NCI-H2171 (cell line): ENCODE data around the gene GNGT1.

Experiments used
- DNase-seq: peaks from one replicate; lab custom pipeline; 2025; lab: John Stamatoyannopoulos, UW

The GNGT1 gene

DNA sequence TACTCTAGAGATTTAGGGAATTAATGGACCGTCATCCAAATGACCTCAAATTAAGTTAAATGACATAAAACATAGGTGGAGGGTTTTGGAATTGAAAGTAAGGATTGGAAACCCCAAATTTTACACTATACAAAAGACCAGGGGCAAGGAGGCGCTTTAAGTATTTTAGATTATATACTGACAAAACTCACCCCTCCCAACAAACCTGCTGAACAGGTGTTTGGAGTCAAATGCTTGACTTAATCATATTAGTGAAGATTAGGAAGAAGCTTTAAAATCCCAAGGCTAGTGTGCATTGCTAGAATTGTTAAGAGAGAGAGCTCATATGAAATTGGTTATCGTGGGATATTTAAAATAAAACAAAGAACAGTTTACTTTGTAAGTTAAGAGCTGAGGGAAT, at the start of gene GNGT1:
Gene GNGT1 (plus strand): TSS at position 301 of the 400 bp plus-strand sequence. CDS start 180 bp downstream, outside the sequence.
- no peak for DNase-seq

DNA sequence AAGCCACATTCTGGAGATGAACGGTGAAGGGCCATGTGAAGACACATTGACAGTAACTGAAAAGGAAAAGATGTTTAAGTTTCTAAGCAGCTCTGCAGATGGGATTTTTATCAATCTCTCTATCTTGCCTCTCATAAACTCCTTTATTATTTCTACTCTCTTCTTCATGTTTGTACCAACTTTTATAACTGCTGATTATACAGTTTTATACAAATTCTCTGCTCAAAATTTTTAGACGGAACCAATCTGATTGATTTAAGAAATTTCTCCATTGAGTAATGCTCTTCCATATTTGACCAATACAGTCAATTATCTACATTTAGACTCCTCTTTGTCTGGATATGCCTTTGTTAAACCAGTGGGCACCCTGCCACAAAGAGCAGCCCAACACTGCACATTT, 47.5 kb upstream of the GNGT1 start:
- no peak for DNase-seq

DNA sequence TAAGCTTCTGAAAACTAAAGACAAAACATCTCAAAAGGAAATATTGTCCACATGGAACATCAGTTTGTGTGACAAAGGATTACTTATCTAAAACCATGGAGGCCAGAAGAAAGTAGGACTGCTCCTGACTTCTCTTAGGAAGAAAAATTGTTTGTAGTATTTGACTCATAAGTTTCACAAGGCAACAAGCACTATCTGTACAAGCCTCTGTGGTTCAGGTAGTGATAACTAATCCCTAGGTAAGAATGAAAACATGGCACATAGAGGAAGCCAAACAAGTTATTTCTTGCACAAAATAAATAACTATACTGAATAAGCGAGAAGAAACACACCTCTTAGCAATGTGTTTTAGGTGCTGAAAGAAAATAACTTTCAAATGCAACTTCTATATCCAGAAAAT, 46.1 kb upstream of the GNGT1 start:
- DNase-seq, result no peak

DNA sequence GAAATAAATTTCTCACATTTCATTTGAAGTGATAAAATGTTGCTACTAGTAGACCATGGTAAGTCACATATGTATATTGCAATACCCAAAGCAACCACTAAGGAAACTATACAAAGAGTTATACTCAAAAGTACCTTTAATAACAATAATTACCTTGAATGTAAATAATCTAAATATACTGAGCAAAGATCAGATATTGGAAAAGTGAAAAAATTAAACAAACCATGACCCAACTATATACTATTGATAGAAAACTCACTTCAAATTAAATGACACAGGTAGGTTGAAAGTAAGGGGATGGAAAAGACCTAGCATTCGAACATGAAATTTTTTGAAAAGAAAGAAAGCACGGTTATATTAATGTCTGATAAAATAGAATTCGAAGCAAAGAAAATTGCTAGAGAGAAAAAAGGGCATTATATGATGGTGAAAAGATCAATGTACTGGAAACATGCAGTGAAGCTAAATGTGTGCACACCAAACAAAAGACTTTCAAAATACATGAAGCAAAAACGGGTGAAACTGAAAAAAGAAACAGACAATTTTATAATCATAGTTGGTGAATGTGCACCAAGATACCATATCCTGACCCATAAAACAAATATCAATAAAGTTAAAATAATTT, 44.9 kb upstream of the GNGT1 start:
- no peak for DNase-seq

DNA sequence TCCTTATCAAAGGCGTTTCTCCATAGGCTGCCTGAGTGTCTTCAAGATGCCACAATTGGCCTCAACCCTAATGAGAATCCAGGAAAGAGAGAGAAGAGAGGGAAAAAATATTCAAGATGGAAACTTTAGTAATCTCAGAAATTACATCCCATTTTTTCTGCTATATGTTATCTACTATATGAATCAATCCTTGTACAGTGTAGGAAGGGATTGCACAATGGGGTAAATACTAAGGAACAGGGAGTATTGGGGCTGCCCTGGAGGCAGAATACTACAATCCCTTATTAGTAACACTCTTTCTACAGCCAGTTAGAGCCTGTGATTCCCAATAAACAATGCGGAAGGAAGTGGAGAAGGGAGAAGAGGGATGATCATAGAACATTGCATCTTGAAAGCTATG, 43.7 kb upstream of the GNGT1 start:
- no peak for DNase-seq

GRCh38 chr7:93866886-93867285, 39.5 kb upstream of the GNGT1 start:
- DNase-seq, result no peak

DNA sequence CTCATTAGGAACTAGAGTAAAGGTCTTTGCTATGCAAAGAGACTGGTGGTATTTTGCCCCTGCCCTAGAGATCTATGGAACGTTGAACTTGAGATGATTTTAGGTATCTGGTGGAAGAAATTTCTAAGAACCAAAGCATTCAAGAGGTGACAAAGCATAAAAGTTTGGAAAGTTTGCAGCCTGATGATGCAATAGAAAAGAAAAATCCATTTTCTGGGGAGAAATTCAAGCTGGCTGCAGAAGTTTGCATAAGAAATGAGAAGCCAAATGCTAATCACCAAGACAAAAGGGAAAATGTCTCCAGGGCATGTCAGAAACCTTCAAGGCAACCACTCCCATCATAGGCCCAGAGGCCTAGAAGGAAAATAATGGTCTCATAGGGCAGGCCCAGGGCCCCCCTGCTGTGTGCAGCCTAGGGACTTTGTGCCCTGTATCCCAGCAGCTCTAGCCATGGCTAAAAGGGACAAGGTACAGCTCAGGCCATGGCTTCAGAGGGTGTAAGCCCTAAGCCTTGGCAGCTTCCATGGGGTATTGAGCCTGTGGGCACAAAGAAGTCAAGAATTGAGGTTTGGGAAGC, 32.3 kb upstream of the GNGT1 start:
- DNase-seq, result no peak

- no peak for DNase-seq
Observed at GRCh38 chr7:93877742-93878141, 28.6 kb upstream of the GNGT1 start.

- no peak for DNase-seq
Observed at GRCh38 chr7:93879356-93879755, 27.0 kb upstream of the GNGT1 start.

- DNase-seq, result no peak
Observed at GRCh38 chr7:93882468-93882867, 23.9 kb upstream of the GNGT1 start.

- no peak for DNase-seq
Observed at GRCh38 chr7:93883078-93883916, 23.1 kb upstream of the GNGT1 start.

DNA sequence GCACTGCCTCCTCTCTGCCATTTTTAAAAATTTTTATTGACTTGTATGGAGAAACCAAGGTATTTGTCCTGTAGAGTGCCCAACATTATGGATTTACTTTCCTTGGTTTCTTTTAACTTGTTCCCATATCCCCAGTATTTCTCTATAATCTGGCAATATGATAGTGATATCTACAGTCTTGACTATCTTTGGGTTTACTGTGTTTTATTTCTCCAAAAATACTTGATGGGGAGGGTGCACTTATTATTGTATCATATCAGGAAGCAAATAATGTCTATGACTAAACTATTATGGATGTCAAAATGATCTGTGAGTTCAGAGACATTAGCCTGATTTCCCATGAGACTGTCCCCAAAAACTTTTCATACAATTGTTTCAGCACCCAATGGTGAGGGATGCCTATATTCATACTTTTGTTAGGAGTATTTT, 22.4 kb upstream of the GNGT1 start:
- no peak for DNase-seq

- DNase-seq, result no peak
Observed at GRCh38 chr7:93884541-93884940, 21.8 kb upstream of the GNGT1 start.

GRCh38 chr7:93889261-93889660, 17.1 kb upstream of the GNGT1 start:
- no peak for DNase-seq

GRCh38 chr7:93890041-93890463, 16.3 kb upstream of the GNGT1 start:
- DNase-seq, result no peak

GRCh38 chr7:93890464-93891068, 15.8 kb upstream of the GNGT1 start, which contains the start of gene TFPI2:
TSS of gene TFPI2 (minus strand) at chr7:93890753. CDS start at chr7:93890678, 75 bp downstream.
- DNase-seq, result no peak

DNA sequence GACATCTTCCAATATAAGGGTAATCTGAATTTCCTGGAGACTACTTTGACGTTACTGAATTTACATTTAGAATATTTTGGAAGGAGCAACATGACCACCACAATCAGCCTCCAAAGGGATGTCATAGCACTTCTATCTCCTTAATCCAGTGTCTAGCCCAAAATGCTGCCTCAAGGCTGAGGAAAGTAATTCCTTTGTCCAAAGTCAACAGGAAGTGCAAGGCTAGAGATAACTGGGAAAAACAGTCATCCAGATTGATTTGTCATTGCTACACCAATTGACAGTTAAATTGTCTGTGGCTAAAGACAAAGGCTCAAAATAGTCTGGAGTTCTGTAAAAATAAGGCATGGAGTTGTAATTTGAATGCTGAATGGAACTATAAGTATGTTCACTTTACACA, 11.9 kb upstream of the GNGT1 start:
- no peak for DNase-seq

GRCh38 chr7:93894966-93895640, 11.3 kb upstream of the GNGT1 start:
- DNase-seq, result no peak

GRCh38 chr7:93895859-93896600, 10.3 kb upstream of the GNGT1 start:
- no peak for DNase-seq

DNA sequence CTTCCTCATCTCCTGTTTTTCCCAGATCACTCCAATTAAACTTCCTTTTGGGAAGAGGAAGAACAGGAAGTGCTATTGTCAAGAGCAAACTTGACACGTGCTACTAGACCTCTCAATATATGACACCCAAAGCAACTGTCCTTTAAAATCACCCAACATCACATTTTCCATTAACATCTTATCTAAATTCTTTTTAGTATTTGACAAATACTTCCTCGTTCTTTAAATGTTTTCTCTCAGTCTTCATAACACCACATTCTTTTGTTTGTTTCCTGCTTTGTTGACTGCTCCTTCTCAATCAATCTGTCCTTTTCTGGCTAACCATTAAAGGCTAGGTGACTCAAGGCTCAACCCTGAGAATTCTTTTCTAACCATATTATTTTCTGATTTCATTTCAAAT, 8.7 kb upstream of the GNGT1 start:
- DNase-seq, result no peak

DNA sequence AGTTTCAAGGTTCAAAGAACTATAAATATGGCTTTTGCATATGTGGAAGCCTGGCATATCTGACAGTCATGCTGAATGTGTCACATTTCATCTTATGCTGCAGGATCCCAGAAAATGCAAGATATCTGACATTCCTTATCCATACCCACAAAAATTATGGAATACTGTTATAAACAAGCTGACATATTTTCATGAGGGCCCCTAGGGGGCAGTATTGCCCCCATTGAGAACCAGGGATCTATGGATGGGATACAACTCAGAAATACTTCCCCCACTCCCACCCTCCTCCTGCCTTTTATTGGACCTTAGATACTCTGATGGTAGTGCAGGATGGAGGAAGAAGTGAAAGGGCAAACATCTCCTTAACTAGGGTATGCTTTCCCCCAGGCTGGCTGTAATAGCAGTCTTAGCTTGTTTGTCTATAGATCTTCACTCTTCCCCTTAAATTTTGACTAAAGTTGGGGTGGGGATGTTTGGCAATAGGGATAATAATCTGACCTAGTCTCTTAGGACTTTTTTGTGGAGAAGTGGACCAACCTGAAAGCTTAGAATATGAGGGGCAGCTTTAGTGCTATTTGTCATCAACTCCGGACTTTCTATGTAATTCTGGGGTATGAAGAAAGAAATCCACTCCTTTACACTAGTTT, 3.5 kb upstream of the GNGT1 start:
- no peak for DNase-seq
